Measurements from ENCODE around the gene LRRFIP2.

GRCh38 chr3:37170513-37170912, 3.9 kb downstream of the LRRFIP2 start:
- TF ChIP-seq, protein P1, sequence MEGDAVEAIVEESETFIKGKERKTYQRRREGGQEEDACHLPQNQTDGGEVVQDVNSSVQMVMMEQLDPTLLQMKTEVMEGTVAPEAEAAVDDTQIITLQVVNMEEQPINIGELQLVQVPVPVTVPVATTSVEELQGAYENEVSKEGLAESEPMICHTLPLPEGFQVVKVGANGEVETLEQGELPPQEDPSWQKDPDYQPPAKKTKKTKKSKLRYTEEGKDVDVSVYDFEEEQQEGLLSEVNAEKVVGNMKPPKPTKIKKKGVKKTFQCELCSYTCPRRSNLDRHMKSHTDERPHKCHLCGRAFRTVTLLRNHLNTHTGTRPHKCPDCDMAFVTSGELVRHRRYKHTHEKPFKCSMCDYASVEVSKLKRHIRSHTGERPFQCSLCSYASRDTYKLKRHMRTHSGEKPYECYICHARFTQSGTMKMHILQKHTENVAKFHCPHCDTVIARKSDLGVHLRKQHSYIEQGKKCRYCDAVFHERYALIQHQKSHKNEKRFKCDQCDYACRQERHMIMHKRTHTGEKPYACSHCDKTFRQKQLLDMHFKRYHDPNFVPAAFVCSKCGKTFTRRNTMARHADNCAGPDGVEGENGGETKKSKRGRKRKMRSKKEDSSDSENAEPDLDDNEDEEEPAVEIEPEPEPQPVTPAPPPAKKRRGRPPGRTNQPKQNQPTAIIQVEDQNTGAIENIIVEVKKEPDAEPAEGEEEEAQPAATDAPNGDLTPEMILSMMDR (IDR thresholded peaks at IDR 0.05), result no peak
- TF ChIP-seq POLR2A (IDR thresholded peaks at IDR 0.05) (no peak), EP300 (IDR thresholded peaks at IDR 0.05) (no peak)
